Right lobe of liver (tissue), 6 donors: ENCODE results near the gene EMC6. TPM values are rescaled to one million over a fixed set of nuclear protein-coding genes. Genes with fewer than 3 reads are reported as not detected.
A peak's percentile ranks its signal among the peaks of the same experiment; 100 is the strongest.

Source experiments
- ATAC-seq, 4 donors: fragments of 200-7000 bp; cut with Tn5 transposase; one replicate each; pipeline ENCODE4 v1.9.1; 2020; ENCODE audit warnings: mild to moderate bottlenecking in 4 of 4, moderate library complexity in 4 of 4
- DNase-seq, 3 donors: peaks; one replicate each; pipeline ENCODE4 v3.0.0-alpha.2; 2020
- H3K27ac ChIP-seq, 3 donors: fragments of 200-600 bp; one replicate each; pipeline ENCODE4 v1.8.0; 2022
- H3K27me3 ChIP-seq, 2 donors: fragments of 200-600 bp; one replicate each; pipeline ENCODE4 v1.8.0; 2022
- H3K36me3 ChIP-seq, 4 donors: fragments of 200-600 bp; sonication (generic) in 1 of 4; one replicate each; pipeline versions ENCODE4 v1.5.1 to v1.8.0; 2017 to 2022; ENCODE audit warnings: control low read depth in 1 of 4
- H3K4me1 ChIP-seq, 4 donors: fragments of 200-600 bp; sonication (generic) in 1 of 4; one replicate each; pipeline versions ENCODE4 v1.5.1 to v1.8.0; 2017 to 2022; ENCODE audit warnings: control low read depth in 1 of 4
- H3K4me3 ChIP-seq, 3 donors: fragments of 200-600 bp; one replicate each; pipeline ENCODE4 v1.8.0; 2022
- H3K9me3 ChIP-seq, 4 donors: fragments of 200-600 bp; sonication (generic) in 1 of 4; one replicate each; pipeline versions ENCODE4 v1.5.1 to v1.8.0; 2017 to 2022; ENCODE audit warnings: control low read depth in 1 of 4
- CTCF ChIP-seq, 4 donors: fragments of 200-600 bp in 3 of 4; fragments of 450-650 bp in 1 of 4; IDR thresholded peaks; one replicate each; pipeline versions ENCODE4 v1.5.1 to v1.8.0; 2016 to 2022; ENCODE audit warnings: antibody characterized with exemption in 4 of 4, mild to moderate bottlenecking in 2 of 4
- POLR2A ChIP-seq: fragments of 450-650 bp; IDR thresholded peaks from one replicate; pipeline ENCODE4 v1.6.1; 2017; ENCODE audit warnings: antibody characterized with exemption, mild to moderate bottlenecking
- WGBS: methylation state at CpG from one replicate; pipeline ENCODE4 v1.1.6; 2018; ENCODE audit warnings: low coverage, low lambda C conversion rate; ENCODE audit not compliant: insufficient coverage; ENCODE audit errors: missing lambda C conversion rate; 5-methylcytosine and 5-hydroxymethylcytosine counted together
- intact Hi-C, 2 donors: fragments of 100-400 bp; cut with DNase I; formaldehyde crosslinking; loops; one replicate each; pipeline versions ENCODE4 v1.11.2 to v1.14.1; 2022
- total RNA-seq, 6 experiments: library from RNA; depleted of rRNA in 2 of 6; stranded (reverse); fragments of >200 nt in 2 of 6; fragmentation: NEBNext Ultra II Directional in 3 of 6; extraction: Animal tissue kit (Norgen Biotek cat#: 25700) in 3 of 6; gene quantifications; one replicate each; pipeline versions ENCODE4 v1.1.0 to v1.2.4, GENCODE V29; 2016 to 2023
- donor health status: DM: no; HTN: yes; CAD: no.
- donor health status: DM: no; HTN: no; CAD: no.
- donor health status: DM: no; HTN: no; CAD: no.
- donor health status: DM: no; HTN: yes; CAD: no.
- donor health status: DM: no; HTN: yes; CAD: no.

The EMC6 gene
- total RNA-seq, 6 experiments from 2014 or later: 19.7 to 27.7 (median 24.4) TPM

GRCh38 chr17:3658784-3659449 is 9.7 kb upstream of the EMC6 start:
- intact Hi-C loops: no loop called here
- Histone ChIP-seq H3K36me3 (no peaks in the 10 kb centered on the region), H3K4me3 (no peak overlapping the region), H3K27ac (no peak overlapping the region), H3K27me3 (no peaks in the 10 kb centered on the region), H3K4me1 (peaks cover 0 to 16% (median 4%) of the 10 kb centered on the region in 4 donors), H3K9me3 (no peaks in the 10 kb centered on the region)
- TF ChIP-seq CTCF (IDR thresholded peaks at IDR 0.05) (no peak), POLR2A (no peak)
- no peak for ATAC-seq
- 76% methylated on average over 11 of the region's 22 CpGs for WGBS
- no peak for DNase-seq

GRCh38 chr17:3659541-3660111 is 9.0 kb upstream of the EMC6 start:
- peak overlapping the region in 1 of 3 donors; percentile 47 for H3K27ac ChIP-seq

GRCh38 chr17:3660311-3660891 is 8.2 kb upstream of the EMC6 start:
- intact Hi-C loops: no loop called here
- DNase-seq: peak in 2 of 3 donors; percentile 53 to 71
- no peak for TF ChIP-seq CTCF (IDR thresholded peaks at IDR 0.05)
- TF ChIP-seq POLR2A: no peak
- 31% methylated on average over 7 of the region's 23 CpGs for WGBS
- no peak overlapping the region for H3K4me3 ChIP-seq
- H3K4me1 ChIP-seq: peaks cover 0 to 16% (median 4%) of the 10 kb centered on the region in 4 donors
- H3K36me3 ChIP-seq: no peaks in the 10 kb centered on the region
- H3K27me3 ChIP-seq: no peaks in the 10 kb centered on the region
- H3K27ac ChIP-seq: peak overlapping the region in 1 of 3 donors; percentile 47
- H3K9me3 ChIP-seq: no peaks in the 10 kb centered on the region
- peak in 3 of 4 donors; percentile 52 to 75 (median 66) for ATAC-seq

More at GRCh38 chr17:3659541-3660111, 9.0 kb upstream of the EMC6 start:
- 88% methylated on average over 5 of the region's 22 CpGs for WGBS
- Histone ChIP-seq H3K4me1 (peaks cover 0 to 16% (median 4%) of the 10 kb centered on the region in 4 donors), H3K27me3 (no peaks in the 10 kb centered on the region), H3K4me3 (no peak overlapping the region), H3K9me3 (no peaks in the 10 kb centered on the region), H3K36me3 (no peaks in the 10 kb centered on the region)
- peak in 2 of 3 donors; percentile 64 to 80 for DNase-seq
- intact Hi-C loops: no loop called here
- ATAC-seq: peak in 3 of 4 donors; percentile 7 to 75 (median 74)
- TF ChIP-seq CTCF (IDR thresholded peaks at IDR 0.05): no peak
- TF ChIP-seq POLR2A: no peak

- intact Hi-C loops: no loop called here
- DNase-seq (no peak), ATAC-seq (no peak)
- H3K4me1 ChIP-seq: peaks cover 0 to 22% (median 4%) of the 10 kb centered on the region in 4 donors
- WGBS: 87% methylated on average over 8 of the region's 33 CpGs
- no peaks in the 10 kb centered on the region for H3K27me3 ChIP-seq
- H3K27ac ChIP-seq: no peak overlapping the region
- no peaks in the 10 kb centered on the region for H3K9me3 ChIP-seq
- no peak for TF ChIP-seq POLR2A
- TF ChIP-seq CTCF (IDR thresholded peaks at IDR 0.05): no peak
- H3K4me3 ChIP-seq: no peak overlapping the region
- no peaks in the 10 kb centered on the region for H3K36me3 ChIP-seq
Measured at GRCh38 chr17:3663102-3664011, 5.3 kb upstream of the EMC6 start.
